Activated naive CD4-positive, alpha-beta T cell treated with anti-CD3 and anti-CD28 coated beads, Interleukin-2, amount 50 U/mL, for 72 hours (primary cell): ENCODE results near the gene PPP1R12A. TPM values are rescaled to one million over a fixed set of nuclear protein-coding genes. Genes with fewer than 3 reads are reported as not detected.

Experiments
- total RNA-seq, 2 donors: library from RNA; stranded (reverse); gene quantifications; one replicate each; pipeline ENCODE4 v1.2.3, GENCODE V29; 2022

PPP1R12A gene
- total RNA-seq, 2 donors from 2014 or later: 66.6 to 73.7 TPM

Other genes with a start within 250 kb of the PPP1R12A start
- 10 to 100 TPM in 1 of 2 donors, 1 to 10 TPM in 1; 8.4 to 12.0 TPM for gene PAWR, start 244.1 kb downstream of the PPP1R12A start, total RNA-seq
- not detected for gene OTOGL, start 164.4 kb upstream of the PPP1R12A start, total RNA-seq